HCT116 (cell line): ENCODE measurements around the gene MAP3K8. TPM values are rescaled to one million over a fixed set of nuclear protein-coding genes. Genes with fewer than 3 reads are reported as not detected.

Experiments
- ATAC-seq: fragments of 200-7000 bp; cut with Tn5 transposase; 2 replicates; pipeline ENCODE4 v1.9.1; 2020; ENCODE audit warnings: mild to moderate bottlenecking, moderate library complexity
- BruUV-seq: library from RNA; stranded (reverse); fragments of 400-500 nt; replicated peaks from 2 replicates; lab custom pipeline; 2021; lab: Mats Ljungman, UMichigan
- CTCF ChIA-PET: fragments of 300-600 bp; sonication (Branson Sonifier 250); formaldehyde crosslinking; loops from one replicate; lab custom pipeline; 2021; ENCODE audit warnings: antibody characterized with exemption; lab: Charles Lee
- POLR2A ChIA-PET: fragments of 300-600, 350-600 bp; sonication (Branson Sonifier 250); formaldehyde crosslinking; loops from one replicate; lab custom pipeline; 2021; ENCODE audit warnings: antibody characterized with exemption; lab: Charles Lee
- RAD21 ChIA-PET, 2 experiments: fragments of 300-600 bp; sonication (Branson Sonifier 250); formaldehyde crosslinking; loops; one replicate each; lab custom pipeline; 2023; ENCODE audit warnings: low total read pairs in 2 of 2; ENCODE audit not compliant: uncharacterized antibody in 2 of 2, unreplicated experiment in 2 of 2, low non-redundant PET in 1 of 2; lab: Charles Lee
- DNase-seq: peaks from one replicate; pipeline ENCODE4 v3.0.0-alpha.2; 2010; ENCODE audit warnings: low read depth, low spot score
- H2AFZ ChIP-seq: fragments of 200-600 bp; shearing (Covaris generic), sonication (generic); 2 replicates; pipeline ENCODE4 v1.6.1; 2017; ENCODE audit warnings: low read depth, mixed run types, mixed read lengths, antibody characterized with exemption, low read length; ENCODE audit not compliant: poor library complexity, severe bottlenecking
- H3K27ac ChIP-seq: 2 replicates; pipeline ENCODE4 v1.5.1; 2012; ENCODE audit warnings: low read depth, low read length
- H3K27me3 ChIP-seq: fragments of 200-600 bp; sonication (generic); 2 replicates; pipeline ENCODE4 v1.6.1; 2016; ENCODE audit warnings: mixed run types, low read length, mixed read lengths; ENCODE audit not compliant: insufficient read depth
- H3K36me3 ChIP-seq, 2 experiments: fragments of 200-500 bp in 1 of 2; fragments of 200-600 bp in 1 of 2; sonication (Bioruptor generic) in 1 of 2; sonication (generic) in 1 of 2; 2 replicates each; pipeline versions ENCODE4 v1.5.1 to v1.6.1; 2014 to 2016; ENCODE audit warnings: low read length in 2 of 2, inconsistent platforms in 1 of 2, mixed read lengths in 1 of 2, mixed run types in 1 of 2; ENCODE audit not compliant: insufficient read depth in 2 of 2, control insufficient read depth in 1 of 2
- H3K4me1 ChIP-seq, 2 experiments: fragments of 200-600 bp in 1 of 2; sonication (generic) in 1 of 2; 2 replicates each; pipeline versions ENCODE4 v1.5.1 to v1.6.1; 2012 to 2017; ENCODE audit warnings: low read length in 2 of 2, inconsistent platforms in 1 of 2, mild to moderate bottlenecking in 1 of 2, mixed read lengths in 1 of 2, mixed run types in 1 of 2, moderate library complexity in 1 of 2; ENCODE audit not compliant: insufficient read depth in 2 of 2, control insufficient read depth in 1 of 2
- H3K4me2 ChIP-seq: fragments of 200-600 bp; sonication (generic); 2 replicates; pipeline ENCODE4 v1.6.1; 2017; ENCODE audit warnings: mixed run types, low read length, mixed read lengths
- H3K4me3 ChIP-seq, 2 experiments: fragments of 200-600 bp in 1 of 2; sonication (generic) in 1 of 2; replicated peaks in 1 of 2; 2 replicates each; pipeline ENCODE4 v1.5.1; 2011 to 2016; ENCODE audit warnings: low read length in 2 of 2, control low read depth in 1 of 2, low read depth in 1 of 2, mild to moderate bottlenecking in 1 of 2, mixed read lengths in 1 of 2, mixed run types in 1 of 2
- H3K79me2 ChIP-seq: fragments of 200-600 bp; sonication (generic); 2 replicates; pipeline ENCODE4 v1.6.1; 2017; ENCODE audit warnings: mild to moderate bottlenecking, mixed run types, low read length, moderate library complexity, mixed read lengths; ENCODE audit not compliant: insufficient read depth
- H3K9ac ChIP-seq: fragments of 200-600 bp; sonication (generic); 2 replicates; pipeline ENCODE4 v1.6.1; 2016; ENCODE audit warnings: low read length, mixed read lengths
- H3K9me2 ChIP-seq: fragments of 200-600 bp; sonication (generic), shearing (Covaris generic); 2 replicates; pipeline ENCODE4 v1.6.1; 2017; ENCODE audit warnings: mixed run types, mild to moderate bottlenecking, moderate library complexity; ENCODE audit not compliant: insufficient read depth
- H3K9me3 ChIP-seq, 2 experiments: fragments of 200-500 bp in 1 of 2; fragments of 200-600 bp in 1 of 2; sonication (Bioruptor generic) in 1 of 2; sonication (generic) in 1 of 2; 2 replicates each; pipeline ENCODE4 v1.6.1; 2014 to 2017; ENCODE audit warnings: low read length in 2 of 2, mixed read lengths in 2 of 2, inconsistent platforms in 1 of 2, low read depth in 1 of 2, mild to moderate bottlenecking in 1 of 2, mixed run types in 1 of 2, moderate library complexity in 1 of 2; ENCODE audit not compliant: control insufficient read depth in 1 of 2, insufficient read depth in 1 of 2
- H4K20me1 ChIP-seq: fragments of 200-600 bp; sonication (generic), shearing (Covaris generic); 2 replicates; pipeline ENCODE4 v1.6.1; 2017; ENCODE audit warnings: mixed run types, mild to moderate bottlenecking, moderate library complexity; ENCODE audit not compliant: insufficient read depth
- CBX3 ChIP-seq: IDR thresholded peaks from 2 replicates; pipeline ENCODE4 v1.6.1; 2012; ENCODE audit warnings: low read depth
- CEBPB ChIP-seq: IDR thresholded peaks from 2 replicates; pipeline ENCODE4 v1.6.1; 2012; ENCODE audit warnings: low read depth
- EGR1 ChIP-seq: IDR thresholded peaks from 2 replicates; pipeline ENCODE4 v1.6.1; 2012; ENCODE audit warnings: low read depth
- EZH2phosphoT487 ChIP-seq: fragments of 200-600 bp; IDR thresholded peaks from 2 replicates; pipeline ENCODE4 v1.6.1; 2018; ENCODE audit warnings: antibody characterized with exemption, borderline replicate concordance
- FOSL1 ChIP-seq: IDR thresholded peaks from 2 replicates; pipeline ENCODE4 v1.6.1; 2012; ENCODE audit warnings: low read depth
- JUND ChIP-seq: IDR thresholded peaks from 2 replicates; pipeline ENCODE4 v1.6.1; 2012
- MAX ChIP-seq: IDR thresholded peaks from 2 replicates; pipeline ENCODE4 v1.6.1; 2012
- POLR2A ChIP-seq: IDR thresholded peaks from 2 replicates; pipeline ENCODE4 v1.7.0; 2011; ENCODE audit warnings: borderline replicate concordance; ENCODE audit not compliant: insufficient read depth, insufficient read length; ENCODE audit errors: extremely low read depth
- RAD21 ChIP-seq: IDR thresholded peaks from 2 replicates; pipeline ENCODE4 v1.6.1; 2012; ENCODE audit warnings: low read depth, mild to moderate bottlenecking
- SP1 ChIP-seq: IDR thresholded peaks from 2 replicates; pipeline ENCODE4 v1.6.1; 2012; ENCODE audit warnings: low read depth
- TCF7L2 ChIP-seq: IDR thresholded peaks from 2 replicates; pipeline ENCODE4 v1.7.0; 2011; ENCODE audit warnings: borderline replicate concordance, inconsistent platforms; ENCODE audit not compliant: insufficient read depth, insufficient read length; ENCODE audit errors: extremely low read depth
- YY1 ChIP-seq: IDR thresholded peaks from 2 replicates; pipeline ENCODE4 v1.6.1; 2011; ENCODE audit warnings: low read length, low read depth, moderate library complexity, mild to moderate bottlenecking; ENCODE audit not compliant: insufficient replicate concordance; ENCODE audit errors: extremely low read depth
- ZFX ChIP-seq: fragments of 450-650 bp; IDR thresholded peaks from 2 replicates; pipeline ENCODE4 v1.6.1; 2017
- ZNF274 ChIP-seq: fragments of 200-500 bp; sonication (Bioruptor generic); IDR thresholded peaks from 2 replicates; pipeline ENCODE4 v1.6.1; 2014; ENCODE audit warnings: mild to moderate bottlenecking, low read depth, low read length, inconsistent platforms
- intact Hi-C: fragments of 100-400 bp; cut with micrococcal nuclease; formaldehyde crosslinking; loops from 2 replicates; pipeline ENCODE4 v1.10.0; 2022
- total RNA-seq: library from RNA; stranded (reverse); gene quantifications from one replicate; pipeline ENCODE4 v1.2.1, GENCODE V29; 2021; ENCODE audit not compliant: unreplicated experiment
- TF ChIP-seq, protein P1 (sequence below): IDR thresholded peaks from 2 replicates; pipeline ENCODE4 v1.6.1; 2012; ENCODE audit warnings: low read depth

MAP3K8 gene
- total RNA-seq, 1 experiment from 2014 or later, result 4.5 TPM

DNA sequence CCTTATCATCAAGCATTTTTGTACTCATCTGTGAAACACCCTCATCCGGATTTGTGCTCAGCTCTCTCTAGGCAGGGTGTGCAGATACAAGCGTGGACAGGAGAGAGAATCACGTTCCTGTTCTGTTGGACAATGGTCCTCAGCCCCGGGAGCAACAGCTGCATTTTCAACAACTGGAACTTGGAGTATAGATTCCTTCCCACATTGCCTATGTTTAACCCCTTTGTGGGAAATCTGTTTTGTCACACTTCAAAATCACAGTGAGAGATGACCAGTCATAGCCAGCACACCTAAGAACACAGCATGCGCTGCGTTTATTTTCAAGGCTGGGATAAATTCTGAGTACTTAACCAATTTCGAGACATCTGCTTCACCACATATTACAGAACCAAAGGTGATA, 32.5 kb downstream of the MAP3K8 start (continued):
- TF ChIP-seq, protein P1, sequence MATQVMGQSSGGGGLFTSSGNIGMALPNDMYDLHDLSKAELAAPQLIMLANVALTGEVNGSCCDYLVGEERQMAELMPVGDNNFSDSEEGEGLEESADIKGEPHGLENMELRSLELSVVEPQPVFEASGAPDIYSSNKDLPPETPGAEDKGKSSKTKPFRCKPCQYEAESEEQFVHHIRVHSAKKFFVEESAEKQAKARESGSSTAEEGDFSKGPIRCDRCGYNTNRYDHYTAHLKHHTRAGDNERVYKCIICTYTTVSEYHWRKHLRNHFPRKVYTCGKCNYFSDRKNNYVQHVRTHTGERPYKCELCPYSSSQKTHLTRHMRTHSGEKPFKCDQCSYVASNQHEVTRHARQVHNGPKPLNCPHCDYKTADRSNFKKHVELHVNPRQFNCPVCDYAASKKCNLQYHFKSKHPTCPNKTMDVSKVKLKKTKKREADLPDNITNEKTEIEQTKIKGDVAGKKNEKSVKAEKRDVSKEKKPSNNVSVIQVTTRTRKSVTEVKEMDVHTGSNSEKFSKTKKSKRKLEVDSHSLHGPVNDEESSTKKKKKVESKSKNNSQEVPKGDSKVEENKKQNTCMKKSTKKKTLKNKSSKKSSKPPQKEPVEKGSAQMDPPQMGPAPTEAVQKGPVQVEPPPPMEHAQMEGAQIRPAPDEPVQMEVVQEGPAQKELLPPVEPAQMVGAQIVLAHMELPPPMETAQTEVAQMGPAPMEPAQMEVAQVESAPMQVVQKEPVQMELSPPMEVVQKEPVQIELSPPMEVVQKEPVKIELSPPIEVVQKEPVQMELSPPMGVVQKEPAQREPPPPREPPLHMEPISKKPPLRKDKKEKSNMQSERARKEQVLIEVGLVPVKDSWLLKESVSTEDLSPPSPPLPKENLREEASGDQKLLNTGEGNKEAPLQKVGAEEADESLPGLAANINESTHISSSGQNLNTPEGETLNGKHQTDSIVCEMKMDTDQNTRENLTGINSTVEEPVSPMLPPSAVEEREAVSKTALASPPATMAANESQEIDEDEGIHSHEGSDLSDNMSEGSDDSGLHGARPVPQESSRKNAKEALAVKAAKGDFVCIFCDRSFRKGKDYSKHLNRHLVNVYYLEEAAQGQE, result no peak
- no peak for TF ChIP-seq EZH2phosphoT487
- no peak for TF ChIP-seq TCF7L2
- TF ChIP-seq POLR2A, result no peak
- no peak for TF ChIP-seq RAD21
- no peak for TF ChIP-seq CBX3
- no peak for TF ChIP-seq YY1
- TF ChIP-seq JUND, result no peak
- no peak for TF ChIP-seq ZNF274
- TF ChIP-seq ZFX, result no peak
- no peak for TF ChIP-seq EGR1
- no peak for TF ChIP-seq SP1
- TF ChIP-seq, all 23 proteins: peak for 0

DNA sequence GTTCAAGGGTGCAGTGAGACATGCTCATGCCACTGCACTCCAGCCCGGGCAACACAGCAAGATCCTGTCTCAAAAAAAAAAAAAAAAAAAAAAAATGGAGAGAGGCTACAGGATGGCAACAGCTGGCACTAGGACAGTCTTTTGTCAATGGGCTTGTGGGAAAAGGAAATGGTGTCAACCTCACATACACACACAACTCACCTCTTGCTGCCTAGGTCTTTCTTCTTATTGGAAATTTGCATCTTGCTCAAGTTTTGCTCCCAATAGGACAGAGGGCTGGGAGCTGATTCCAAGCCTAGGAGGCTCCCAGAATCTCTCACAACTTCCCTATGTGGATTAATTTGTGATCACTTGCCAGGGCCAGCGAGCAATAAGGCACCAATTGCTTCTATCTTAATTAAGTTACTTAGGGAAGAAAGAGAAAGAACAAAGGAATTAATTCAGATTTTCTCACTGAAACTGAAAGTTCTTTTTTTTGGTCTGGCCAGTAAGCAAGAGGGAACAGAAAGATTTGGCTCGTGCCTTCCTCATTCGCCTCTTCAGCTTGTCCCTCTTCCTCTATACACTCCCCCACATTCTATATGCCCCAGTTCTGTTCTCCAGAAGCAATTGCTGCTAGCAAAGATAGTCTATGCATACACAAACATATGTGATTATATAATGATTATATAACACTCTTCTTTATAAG, 33.8 kb downstream of the MAP3K8 start:
- no peak overlapping the region for H3K9ac ChIP-seq
- DNase-seq (no peak), ATAC-seq (no peak)
- peaks cover 11 to 20% of the 10 kb centered on the region in 2 experiments for H3K4me1 ChIP-seq
- intact Hi-C loops, result no loop called here
- no peak overlapping the region for H3K27ac ChIP-seq
- RAD21 ChIA-PET, result no interaction called here
- no peaks in the 10 kb centered on the region for H3K27me3 ChIP-seq
- H3K79me2 ChIP-seq, result no peaks in the 10 kb centered on the region
- no peaks in the 10 kb centered on the region for H3K9me3 ChIP-seq
- no peaks in the 10 kb centered on the region for H4K20me1 ChIP-seq
- no peak overlapping the region for H2AFZ ChIP-seq
- no peaks in the 10 kb centered on the region for H3K36me3 ChIP-seq
- no peaks in the 10 kb centered on the region for H3K9me2 ChIP-seq
- no peak overlapping the region for H3K4me3 ChIP-seq
- POLR2A ChIA-PET, result no interaction called here
- no TSS peak for BruUV-seq
- no peak overlapping the region for H3K4me2 ChIP-seq
- CTCF ChIA-PET, result no interaction called here
- no peak for TF ChIP-seq FOSL1
- TF ChIP-seq CBX3, result no peak
- no peak for TF ChIP-seq TCF7L2
- TF ChIP-seq MAX, result no peak
- TF ChIP-seq EZH2phosphoT487, result no peak
- TF ChIP-seq SP1, result no peak
- no peak for TF ChIP-seq JUND
- no peak for TF ChIP-seq CEBPB
- TF ChIP-seq, protein P1, result no peak
